ENCODE results near the gene AVPR2. TPM values are rescaled to one million over a fixed set of nuclear protein-coding genes. Genes with fewer than 3 reads are reported as not detected.

AVPR2 gene
- total RNA-seq, 1 experiment from 2014 or later = not detected

DNA sequence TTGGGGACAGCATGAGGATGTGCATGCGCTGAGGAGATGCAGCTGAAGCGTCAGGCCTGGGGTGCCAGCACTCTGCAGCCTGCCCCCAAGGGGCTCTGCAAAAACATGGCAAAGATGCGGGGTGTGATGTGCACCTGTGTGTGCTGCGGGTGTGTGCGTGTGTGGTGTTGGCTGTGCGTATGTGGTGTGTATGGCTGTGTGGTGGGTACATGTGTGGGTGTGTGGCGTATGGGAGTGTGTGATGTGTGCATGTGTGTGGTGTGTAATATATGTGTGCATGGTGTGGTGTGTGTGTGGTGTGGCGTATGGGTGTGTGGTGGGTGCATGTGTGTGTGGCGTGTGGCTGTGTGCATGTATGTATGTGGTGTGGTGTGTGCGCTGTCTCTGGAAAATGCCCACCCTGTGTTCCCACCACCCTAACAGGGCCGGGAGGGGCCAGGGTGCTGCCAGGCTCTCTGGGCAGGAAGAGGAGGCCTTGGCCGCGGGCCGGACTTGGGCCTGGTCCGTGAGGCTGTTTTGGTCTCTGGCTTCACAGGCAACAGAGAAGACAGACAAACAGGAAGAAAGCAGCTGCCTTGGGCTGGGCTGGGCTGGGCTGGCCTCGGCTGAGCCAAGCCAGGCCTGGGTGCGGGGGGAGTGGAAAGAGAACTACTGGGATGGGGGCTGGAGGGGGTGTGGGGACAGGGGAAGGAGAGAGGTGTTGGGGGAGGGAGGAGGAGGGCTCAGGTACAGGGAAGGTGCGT, 1.1 kb upstream of the AVPR2 start:
- CTCF ChIA-PET = no interaction called here
- no TSS peak for BruUV-seq (replicated peaks)
- no peaks in the 10 kb centered on the region for H3K79me2 ChIP-seq (ENCODE audit: insufficient read depth, low read length)
- no peak overlapping the region for H3K27ac ChIP-seq (ENCODE audit: low read depth, low read length)
- no peak overlapping the region for H2AFZ ChIP-seq (ENCODE audit: low read depth, low read length, poor library complexity, severe bottlenecking)
- no peaks in the 10 kb centered on the region for H3K27me3 ChIP-seq (ENCODE audit: insufficient read depth, low read length)
- no peak overlapping the region for H3K4me2 ChIP-seq (ENCODE audit: low read length)
- no peak for ATAC-seq
- no peak overlapping the region for H3K9ac ChIP-seq (ENCODE audit: low read length)
- H3K4me1 ChIP-seq (ENCODE audit: control insufficient read depth in 1 of 2, insufficient read depth in 2 of 2, low read length in 2 of 2) = peaks cover 6 to 23% of the 10 kb centered on the region in 2 experiments; a peak in 2 of 4 replicates
- RAD21 ChIA-PET (ENCODE audit: low non-redundant PET in 1 of 2, low total read pairs in 2 of 2, uncharacterized antibody in 2 of 2, unreplicated experiment in 2 of 2) = no interaction called here
- no peak overlapping the region for H3K4me3 ChIP-seq (replicated peaks in 1 of 2; ENCODE audit: low read depth in 1 of 2, low read length in 2 of 2)
- no peaks in the 10 kb centered on the region for H3K9me3 ChIP-seq (ENCODE audit: control insufficient read depth in 1 of 2, insufficient read depth in 1 of 2, low read depth in 1 of 2, low read length in 2 of 2)
- TF ChIP-seq POLR2AphosphoS5 (IDR thresholded peaks at IDR 0.05; ENCODE audit: low read depth, low read length) = no peak
- TF ChIP-seq ELF1 (IDR thresholded peaks at IDR 0.05; ENCODE audit: borderline replicate concordance, low read depth) = no peak
- no peak for TF ChIP-seq ZNF274 (IDR thresholded peaks at IDR 0.05; ENCODE audit: low read depth, low read length)
- TF ChIP-seq EZH2phosphoT487 (IDR thresholded peaks at IDR 0.05; ENCODE audit: borderline replicate concordance) = no peak
- TF ChIP-seq, protein P1, sequence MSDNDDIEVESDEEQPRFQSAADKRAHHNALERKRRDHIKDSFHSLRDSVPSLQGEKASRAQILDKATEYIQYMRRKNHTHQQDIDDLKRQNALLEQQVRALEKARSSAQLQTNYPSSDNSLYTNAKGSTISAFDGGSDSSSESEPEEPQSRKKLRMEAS (IDR thresholded peaks at IDR 0.05) = no peak
- TF ChIP-seq, protein P2, sequence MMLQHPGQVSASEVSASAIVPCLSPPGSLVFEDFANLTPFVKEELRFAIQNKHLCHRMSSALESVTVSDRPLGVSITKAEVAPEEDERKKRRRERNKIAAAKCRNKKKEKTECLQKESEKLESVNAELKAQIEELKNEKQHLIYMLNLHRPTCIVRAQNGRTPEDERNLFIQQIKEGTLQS (IDR thresholded peaks at IDR 0.05) = no peak
- no peak for TF ChIP-seq ZBTB33 (IDR thresholded peaks at IDR 0.05; ENCODE audit: extremely low read depth, insufficient replicate concordance, low read length)
- no peaks in the 10 kb centered on the region for H4K20me1 ChIP-seq (ENCODE audit: insufficient read depth)
- intact Hi-C loops (cut with micrococcal nuclease) = no loop called here
- DNase-seq (ENCODE audit: low read depth, low spot score) = no peak
- POLR2A ChIA-PET = no interaction called here
- no peaks in the 10 kb centered on the region for H3K36me3 ChIP-seq (ENCODE audit: control insufficient read depth in 1 of 2, insufficient read depth in 2 of 2, low read length in 2 of 2)
- H3K9me2 ChIP-seq (ENCODE audit: insufficient read depth) = no peaks in the 10 kb centered on the region

Measured in HCT116 (cell line).